AG10803 (cell line): ENCODE measurements around the gene NAGLU.

Experiments used
- DNase-seq: peaks from one replicate; pipeline ENCODE4 v3.0.0; 2010; ENCODE audit warnings: low read depth
- H3K4me3 ChIP-seq: 2 replicates; pipeline ENCODE4 v1.5.1; 2011; ENCODE audit warnings: mild to moderate bottlenecking, low read length, control low read depth
- CTCF ChIP-seq: conservative IDR thresholded peaks from 2 replicates; pipeline ENCODE4 v1.5.1; 2011; ENCODE audit warnings: mild to moderate bottlenecking, low read length, control low read depth, inconsistent platforms

The NAGLU gene

GRCh38 chr17:42527932-42528331 lies 8.1 kb upstream of the NAGLU start:
- H3K4me3 ChIP-seq, result no peak overlapping the region
- no peak for TF ChIP-seq CTCF
- DNase-seq, result no peak

GRCh38 chr17:42529061-42529460 lies 7.0 kb upstream of the NAGLU start:
- DNase-seq, result no peak
- H3K4me3 ChIP-seq, result no peak overlapping the region
- no peak for TF ChIP-seq CTCF

- DNase-seq, result no peak
- no peak overlapping the region for H3K4me3 ChIP-seq
- no peak for TF ChIP-seq CTCF
Observed at GRCh38 chr17:42530952-42531454, 5.0 kb upstream of the NAGLU start.

GRCh38 chr17:42531455-42532354 lies 4.3 kb upstream of the NAGLU start:
- peak overlapping the region; percentile 56 for H3K4me3 ChIP-seq
- TF ChIP-seq CTCF, result peak; percentile 48
- peak; percentile 54 for DNase-seq

- DNase-seq, result no peak
- no peak for TF ChIP-seq CTCF
- H3K4me3 ChIP-seq, result peak overlapping the region; percentile 78
Observed at GRCh38 chr17:42535155-42536047, 640 bp upstream of the NAGLU start.

GRCh38 chr17:42536372-42537155 lies 523 bp downstream of the NAGLU start:
- H3K4me3 ChIP-seq, result peak overlapping the region; percentile 78
- no peak for TF ChIP-seq CTCF
- peak; percentile 84 for DNase-seq
